ENCODE measurements around the gene SF3A2. TPM values are rescaled to one million over a fixed set of nuclear protein-coding genes. Genes with fewer than 3 reads are reported as not detected.
A peak's percentile ranks its signal among the peaks of the same experiment; 100 is the strongest.

SF3A2 gene
- total and polyA plus RNA-seq, 4 donors, result 37.2 to 113 (median 63.0) TPM

DNA sequence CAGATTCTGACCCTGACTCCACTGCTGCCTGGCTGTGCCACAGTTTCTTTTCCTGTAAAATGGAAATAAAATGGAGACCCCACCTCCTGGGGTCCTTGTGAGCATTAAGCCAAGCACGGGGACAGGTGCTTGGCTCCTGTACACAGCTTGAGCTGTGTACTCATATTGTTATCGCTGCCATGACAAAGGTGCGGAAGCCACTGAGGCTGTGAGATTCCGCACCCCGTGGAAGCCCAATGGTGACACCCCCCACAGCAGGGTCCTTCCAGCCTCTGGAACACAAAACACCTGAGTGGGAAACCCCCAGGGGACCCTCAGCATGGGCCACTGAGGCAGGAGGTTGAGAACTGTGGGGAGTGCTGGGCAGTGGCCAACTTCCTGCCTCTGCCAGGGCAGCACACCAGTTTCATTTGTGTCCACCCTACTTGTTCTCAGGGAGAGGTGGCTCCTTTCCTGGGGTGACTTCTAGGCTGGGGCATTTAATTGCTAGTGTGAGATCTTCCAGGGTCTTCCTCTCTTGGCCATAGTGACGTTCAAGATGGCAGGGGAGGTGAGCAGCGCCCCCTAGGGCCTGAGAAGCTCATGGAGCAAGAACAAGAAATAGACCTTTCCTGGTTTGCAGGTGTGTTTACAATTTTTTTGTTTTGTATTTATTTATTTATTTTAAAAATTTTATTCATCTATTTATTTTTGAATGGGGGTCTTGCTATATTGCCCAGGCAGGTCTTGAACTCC, 25.0 kb downstream of the SF3A2 start:
- no peaks in the 10 kb centered on the region for H3K27me3 ChIP-seq (ENCODE audit: control insufficient read depth in 3 of 3, insufficient read depth in 3 of 3, low read length in 2 of 3)
- no peak for ATAC-seq (ENCODE audit: insufficient read depth, low FRiP score)
- H3K4me3 ChIP-seq, result no peak overlapping the region
- no peak overlapping the region for H3K27ac ChIP-seq (ENCODE audit: low read depth in 1 of 2, low read length in 1 of 2)
- no peak overlapping the region for H3K9ac ChIP-seq (ENCODE audit: insufficient read depth in 1 of 2, low read length in 2 of 2)
- peaks cover 0 to 2% (median 0%) of the 10 kb centered on the region in 5 donors for H3K4me1 ChIP-seq (ENCODE audit: control insufficient read depth in 5 of 5, insufficient read depth in 5 of 5, low read length in 5 of 5)
- no peaks in the 10 kb centered on the region for H3K36me3 ChIP-seq (ENCODE audit: control insufficient read depth in 4 of 4, insufficient read depth in 4 of 4, low read length in 4 of 4)
- WGBS, 2 donors, result 70% methylated on average over 7 of the region's 7 CpGs
- TF ChIP-seq, protein P1, sequence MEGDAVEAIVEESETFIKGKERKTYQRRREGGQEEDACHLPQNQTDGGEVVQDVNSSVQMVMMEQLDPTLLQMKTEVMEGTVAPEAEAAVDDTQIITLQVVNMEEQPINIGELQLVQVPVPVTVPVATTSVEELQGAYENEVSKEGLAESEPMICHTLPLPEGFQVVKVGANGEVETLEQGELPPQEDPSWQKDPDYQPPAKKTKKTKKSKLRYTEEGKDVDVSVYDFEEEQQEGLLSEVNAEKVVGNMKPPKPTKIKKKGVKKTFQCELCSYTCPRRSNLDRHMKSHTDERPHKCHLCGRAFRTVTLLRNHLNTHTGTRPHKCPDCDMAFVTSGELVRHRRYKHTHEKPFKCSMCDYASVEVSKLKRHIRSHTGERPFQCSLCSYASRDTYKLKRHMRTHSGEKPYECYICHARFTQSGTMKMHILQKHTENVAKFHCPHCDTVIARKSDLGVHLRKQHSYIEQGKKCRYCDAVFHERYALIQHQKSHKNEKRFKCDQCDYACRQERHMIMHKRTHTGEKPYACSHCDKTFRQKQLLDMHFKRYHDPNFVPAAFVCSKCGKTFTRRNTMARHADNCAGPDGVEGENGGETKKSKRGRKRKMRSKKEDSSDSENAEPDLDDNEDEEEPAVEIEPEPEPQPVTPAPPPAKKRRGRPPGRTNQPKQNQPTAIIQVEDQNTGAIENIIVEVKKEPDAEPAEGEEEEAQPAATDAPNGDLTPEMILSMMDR (IDR thresholded peaks at IDR 0.05; ENCODE audit: control extremely low read depth, extremely low read depth), result no peak
- H3K9me3 ChIP-seq (ENCODE audit: control insufficient read depth in 4 of 4, insufficient read depth in 3 of 4, low read length in 3 of 4), result no peaks in the 10 kb centered on the region
- DNase-seq, result no peak

DNA sequence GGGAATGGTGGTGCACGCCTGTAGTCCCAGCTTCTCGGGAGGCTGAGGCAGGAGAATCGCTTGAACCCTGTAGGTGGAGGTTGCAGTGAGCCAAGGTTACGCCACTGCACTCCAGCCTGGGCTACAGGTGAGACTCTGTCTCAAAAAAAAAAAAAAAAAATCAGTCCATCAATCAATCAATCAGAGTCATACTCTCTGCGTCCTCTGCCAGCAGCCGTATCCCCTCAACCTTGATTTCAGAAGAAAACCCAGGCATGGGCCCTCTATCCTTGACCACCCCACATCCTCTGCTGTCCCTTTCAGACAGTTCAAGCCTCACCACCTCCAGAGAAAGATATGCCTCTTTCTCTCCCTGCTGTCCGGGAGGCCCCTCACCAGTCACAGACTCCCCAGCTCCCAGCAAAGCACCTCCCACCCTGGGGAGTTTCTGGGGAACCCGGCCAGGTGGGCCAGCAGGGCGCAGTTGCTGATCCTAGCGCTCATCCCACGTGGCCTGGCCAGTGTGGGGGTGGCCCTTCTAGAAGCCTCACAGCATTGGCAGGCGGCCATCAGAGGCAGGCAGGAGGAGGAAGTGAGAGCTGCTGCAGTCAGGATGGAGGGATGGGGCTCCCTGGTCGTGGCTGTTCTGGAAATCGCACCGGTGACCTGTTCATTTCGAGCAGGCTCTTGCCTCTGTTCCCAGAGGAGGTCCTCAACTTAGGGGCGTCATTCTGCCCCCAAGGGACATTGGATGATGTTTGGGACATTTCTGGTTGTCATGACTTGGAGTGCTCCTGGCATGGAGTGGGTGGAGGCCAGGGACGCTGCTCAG, 29.8 kb downstream of the SF3A2 start:
- Histone ChIP-seq H3K9me3 (ENCODE audit: control insufficient read depth in 4 of 4, insufficient read depth in 3 of 4, low read length in 3 of 4) (no peaks in the 10 kb centered on the region), H3K27ac (ENCODE audit: low read depth in 1 of 2, low read length in 1 of 2) (peak overlapping the region in 1 of 2 donors; percentile 51), H3K36me3 (ENCODE audit: control insufficient read depth in 4 of 4, insufficient read depth in 4 of 4, low read length in 4 of 4) (peaks cover 0 to 4% (median under 1%) of the 10 kb centered on the region in 4 donors), H3K27me3 (ENCODE audit: control insufficient read depth in 3 of 3, insufficient read depth in 3 of 3, low read length in 2 of 3) (no peaks in the 10 kb centered on the region), H3K4me3 (no peak overlapping the region), H3K4me1 (ENCODE audit: control insufficient read depth in 5 of 5, insufficient read depth in 5 of 5, low read length in 5 of 5) (peaks cover 0 to 3% (median 0%) of the 10 kb centered on the region in 5 donors), H3K9ac (ENCODE audit: insufficient read depth in 1 of 2, low read length in 2 of 2) (no peak overlapping the region)
- ATAC-seq (ENCODE audit: insufficient read depth, low FRiP score) (no peak), DNase-seq (peak; percentile 64 to 76 (median 66))
- WGBS, 2 donors, result 36 to 38% methylated on average over 18 of the region's 18 CpGs
- TF ChIP-seq, protein P1 (IDR thresholded peaks at IDR 0.05; ENCODE audit: control extremely low read depth, extremely low read depth), result no peak

GRCh38 chr19:2268480-2268830, 31.8 kb downstream of the SF3A2 start:
- H3K4me3 ChIP-seq, result no peak overlapping the region
- H3K36me3 ChIP-seq (ENCODE audit: control insufficient read depth in 4 of 4, insufficient read depth in 4 of 4, low read length in 4 of 4), result peaks cover 4 to 17% (median 9%) of the 10 kb centered on the region in 4 donors
- no peak overlapping the region for H3K9ac ChIP-seq (ENCODE audit: insufficient read depth in 1 of 2, low read length in 2 of 2)
- DNase-seq, result no peak
- H3K27ac ChIP-seq (ENCODE audit: low read depth in 1 of 2, low read length in 1 of 2), result no peak overlapping the region
- TF ChIP-seq, protein P1 (IDR thresholded peaks at IDR 0.05; ENCODE audit: control extremely low read depth, extremely low read depth), result no peak
- H3K4me1 ChIP-seq (ENCODE audit: control insufficient read depth in 5 of 5, insufficient read depth in 5 of 5, low read length in 5 of 5), result peaks cover 0 to 13% (median 10%) of the 10 kb centered on the region in 5 donors
- no peaks in the 10 kb centered on the region for H3K9me3 ChIP-seq (ENCODE audit: control insufficient read depth in 4 of 4, insufficient read depth in 3 of 4, low read length in 3 of 4)
- ATAC-seq (ENCODE audit: insufficient read depth, low FRiP score), result no peak
- H3K27me3 ChIP-seq (ENCODE audit: control insufficient read depth in 3 of 3, insufficient read depth in 3 of 3, low read length in 2 of 3), result no peaks in the 10 kb centered on the region
- WGBS, 2 donors, result 76 to 82% methylated on average over 4 of the region's 4 CpGs

Measured in lung (tissue), 12 donors.